Lower leg skin (tissue), 3 donors: ENCODE measurements around the gene RTTN.

Experiments
- CTCF ChIP-seq, 3 donors: fragments of 450-650 bp; IDR thresholded peaks; one replicate each; pipeline ENCODE4 v1.5.1; 2016; ENCODE audit warnings: antibody characterized with exemption in 3 of 3, mild to moderate bottlenecking in 3 of 3, moderate library complexity in 2 of 3
- POLR2A ChIP-seq, 2 donors: fragments of 450-650 bp; IDR thresholded peaks; one replicate each; pipeline ENCODE4 v1.6.1; 2016 to 2017; ENCODE audit warnings: antibody characterized with exemption in 2 of 2, mild to moderate bottlenecking in 1 of 2, moderate library complexity in 1 of 2

- TF ChIP-seq CTCF (IDR thresholded peaks at IDR 0.05): no peak
- TF ChIP-seq POLR2A (IDR thresholded peaks at IDR 0.05): no peak
These were observed 39.6 kb downstream of the RTTN start for GRCh38 chr18:70165936-70166335.
